ENCODE measurements around the gene KLF15. TPM values are rescaled to one million over a fixed set of nuclear protein-coding genes. Genes with fewer than 3 reads are reported as not detected.

Gene KLF15
- total and polyA plus RNA-seq, 12 donors = 13.5 to 61.3 (median 29.2) TPM

DNA sequence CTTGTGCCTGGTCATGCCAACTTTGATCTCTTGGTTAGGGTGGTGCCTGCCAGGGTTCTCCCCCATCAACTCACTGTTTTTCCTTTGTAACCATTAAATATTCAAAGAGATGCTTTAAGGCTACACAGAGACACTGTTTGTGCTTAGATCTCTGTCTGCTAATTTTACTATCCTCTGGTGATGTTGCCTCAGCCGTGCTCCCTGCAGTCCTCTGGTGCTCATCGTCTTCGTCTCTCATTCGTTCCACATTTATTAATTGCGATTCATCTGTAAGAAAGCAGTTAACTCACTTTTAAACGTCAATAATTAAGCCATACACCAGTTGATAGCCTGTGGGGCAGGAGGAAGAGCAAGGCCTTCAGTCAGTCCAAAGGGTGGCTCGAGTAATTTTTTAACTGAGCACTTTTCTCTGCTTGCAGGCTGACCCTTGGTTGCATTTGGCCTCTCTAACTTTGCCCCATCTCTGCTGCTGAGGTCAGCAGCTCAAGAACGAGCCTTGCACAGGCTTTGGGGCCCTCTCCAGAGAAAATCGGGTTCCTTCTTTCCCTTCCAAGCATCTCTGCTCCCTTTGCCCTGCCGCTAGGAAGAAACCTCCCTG, 62.9 kb downstream of the KLF15 start:
- 81 to 89% methylated on average over 10 of the region's 10 CpGs for WGBS, 2 donors
- Histone ChIP-seq H3K27me3 (peaks cover 0 to 4% (median 0%) of the 10 kb centered on the region in 7 donors), H3K4me1 (peaks cover 0 to 4% (median 0%) of the 10 kb centered on the region in 9 donors), H3K9me3 (peaks cover 0 to 12% (median 0%) of the 10 kb centered on the region in 11 donors), H3K4me3 (no peak overlapping the region), H3K27ac (peak overlapping the region in 9 of 10 donors; percentile 12 to 75 (median 53)), H3K36me3 (no peaks in the 10 kb centered on the region)
- no peak for DNase-seq
- TF ChIP-seq, protein P1, sequence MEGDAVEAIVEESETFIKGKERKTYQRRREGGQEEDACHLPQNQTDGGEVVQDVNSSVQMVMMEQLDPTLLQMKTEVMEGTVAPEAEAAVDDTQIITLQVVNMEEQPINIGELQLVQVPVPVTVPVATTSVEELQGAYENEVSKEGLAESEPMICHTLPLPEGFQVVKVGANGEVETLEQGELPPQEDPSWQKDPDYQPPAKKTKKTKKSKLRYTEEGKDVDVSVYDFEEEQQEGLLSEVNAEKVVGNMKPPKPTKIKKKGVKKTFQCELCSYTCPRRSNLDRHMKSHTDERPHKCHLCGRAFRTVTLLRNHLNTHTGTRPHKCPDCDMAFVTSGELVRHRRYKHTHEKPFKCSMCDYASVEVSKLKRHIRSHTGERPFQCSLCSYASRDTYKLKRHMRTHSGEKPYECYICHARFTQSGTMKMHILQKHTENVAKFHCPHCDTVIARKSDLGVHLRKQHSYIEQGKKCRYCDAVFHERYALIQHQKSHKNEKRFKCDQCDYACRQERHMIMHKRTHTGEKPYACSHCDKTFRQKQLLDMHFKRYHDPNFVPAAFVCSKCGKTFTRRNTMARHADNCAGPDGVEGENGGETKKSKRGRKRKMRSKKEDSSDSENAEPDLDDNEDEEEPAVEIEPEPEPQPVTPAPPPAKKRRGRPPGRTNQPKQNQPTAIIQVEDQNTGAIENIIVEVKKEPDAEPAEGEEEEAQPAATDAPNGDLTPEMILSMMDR (IDR thresholded peaks at IDR 0.05) = no peak
- intact Hi-C loops (cut with DNase I) = loop anchor here in 2 of 10 donors (5.0 kb wide), 2 partner anchors 48 to 53 kb away; no protein-coding TSS in a partner anchor
- ATAC-seq = no peak

- no peaks in the 10 kb centered on the region for H3K36me3 ChIP-seq
- WGBS, 2 donors = 47 to 50% methylated on average over 17 of the region's 17 CpGs
- peaks cover 0 to 8% (median 1%) of the 10 kb centered on the region in 9 donors for H3K4me1 ChIP-seq
- peaks cover 0 to 5% (median 0%) of the 10 kb centered on the region in 11 donors for H3K9me3 ChIP-seq
- peak overlapping the region in 9 of 10 donors; percentile 12 to 75 (median 53) for H3K27ac ChIP-seq
- no peak overlapping the region for H3K4me3 ChIP-seq
- intact Hi-C loops (cut with DNase I) = loop anchor here in 2 of 10 donors (5.0 kb wide), 2 partner anchors 49 to 54 kb away; no protein-coding TSS in a partner anchor
- TF ChIP-seq, protein P1 (IDR thresholded peaks at IDR 0.05) = no peak
- ATAC-seq (peak; percentile 42 to 97 (median 76)), DNase-seq (peak; percentile 15 to 36)
- H3K27me3 ChIP-seq = peaks cover 0 to 12% (median 0%) of the 10 kb centered on the region in 7 donors
Measured at GRCh38 chr3:126293370-126294082, 63.7 kb downstream of the KLF15 start.

Other genes starting within 250 kb of the KLF15 start
- gene ALDH1L1, start 176.8 kb downstream of the KLF15 start, total RNA-seq = 10 to 100 TPM; 25.5 to 45.9 (median 32.1) TPM
- 10 to 100 TPM; 14.9 to 27.0 TPM for gene ALDH1L1, start 176.8 kb downstream of the KLF15 start, polyA plus RNA-seq
- not detected for gene CFAP100, start 37.5 kb upstream of the KLF15 start, total RNA-seq
- gene CFAP100, start 37.5 kb upstream of the KLF15 start, polyA plus RNA-seq = not detected
- 10 to 100 TPM; 15.2 to 25.4 (median 19.7) TPM for gene ZXDC, start 118.5 kb upstream of the KLF15 start, total RNA-seq
- 10 to 100 TPM in 1 of 2 donors, 1 to 10 TPM in 1; 6.6 to 14.3 TPM for gene ZXDC, start 118.5 kb upstream of the KLF15 start, polyA plus RNA-seq
- gene UROC1, start 160.4 kb upstream of the KLF15 start, total RNA-seq = not detected
- gene UROC1, start 160.4 kb upstream of the KLF15 start, polyA plus RNA-seq = under 1 TPM in 1 of 2 donors, not detected in 1; 0.01 TPM
- gene CHST13, start 166.7 kb upstream of the KLF15 start, total RNA-seq = 1 to 10 TPM in 1 of 10 donors, under 1 TPM in 9; 0.15 to 1.2 (median 0.53) TPM
- gene CHST13, start 166.7 kb upstream of the KLF15 start, polyA plus RNA-seq = under 1 TPM; 0.12 to 0.15 TPM
- gene C3orf22, start 201.5 kb upstream of the KLF15 start, total RNA-seq = under 1 TPM in 1 of 10 donors, not detected in 9; 0.26 TPM
- not detected for gene C3orf22, start 201.5 kb upstream of the KLF15 start, polyA plus RNA-seq

All from heart right ventricle (tissue), 16 donors.